Muscle of back (tissue), 10 donors: ENCODE measurements around the gene OR51A4. TPM values are rescaled to one million over a fixed set of nuclear protein-coding genes. Genes with fewer than 3 reads are reported as not detected.

Experiments used
- polyA plus RNA-seq, 10 donors: library from polyadenylated mRNA; unstranded; fragments of 120-200 nt; gene quantifications; one replicate each; pipeline ENCODE4 v1.2.1, GENCODE V29; 2013; ENCODE audit not compliant: insufficient read length in 10 of 10

OR51A4 gene
- polyA plus RNA-seq, 10 donors = not detected

Other genes starting within 250 kb of the OR51A4 start
- gene OR51E2, start 249.8 kb downstream of the OR51A4 start, polyA plus RNA-seq = 1 to 10 TPM in 4 of 10 donors, under 1 TPM in 6; 0.50 to 1.9 (median 0.95) TPM
- gene MMP26, start 242.8 kb downstream of the OR51A4 start, polyA plus RNA-seq = not detected
- gene OR51F1, start 177.7 kb downstream of the OR51A4 start, polyA plus RNA-seq = not detected
- not detected for gene OR52R1, start 143.2 kb downstream of the OR51A4 start, polyA plus RNA-seq
- gene OR51F2, start 126.3 kb downstream of the OR51A4 start, polyA plus RNA-seq = not detected
- not detected for gene OR51S1, start 98.4 kb downstream of the OR51A4 start, polyA plus RNA-seq
- not detected for gene OR51T1, start 65.7 kb downstream of the OR51A4 start, polyA plus RNA-seq
- not detected for gene OR51A7, start 43.8 kb downstream of the OR51A4 start, polyA plus RNA-seq
- gene OR51G2, start 28.3 kb downstream of the OR51A4 start, polyA plus RNA-seq = not detected
- gene OR51G1, start 23.3 kb downstream of the OR51A4 start, polyA plus RNA-seq = not detected
- gene OR51A2, start 8.1 kb upstream of the OR51A4 start, polyA plus RNA-seq = not detected
- gene OR51L1, start 47.2 kb upstream of the OR51A4 start, polyA plus RNA-seq = not detected
- gene OR52J3, start 98.9 kb upstream of the OR51A4 start, polyA plus RNA-seq = not detected
- not detected for gene OR52E2, start 112.0 kb upstream of the OR51A4 start, polyA plus RNA-seq
- gene OR52E1, start 122.0 kb upstream of the OR51A4 start, polyA plus RNA-seq = not detected
- gene OR52A5, start 190.8 kb upstream of the OR51A4 start, polyA plus RNA-seq = not detected
- gene OR52A1, start 207.2 kb upstream of the OR51A4 start, polyA plus RNA-seq = under 1 TPM in 4 of 10 donors, not detected in 6; 0.03 to 0.05 (median 0.03) TPM